ENCODE data around the gene CNTROB. TPM values are rescaled to one million over a fixed set of nuclear protein-coding genes. Genes with fewer than 3 reads are reported as not detected.
"Not testable (repeated sequence)": the region's sequence is repeated elsewhere in the genome, so short reads cannot be mapped to it uniquely, and the experiment has no call there.

The CNTROB gene
- total RNA-seq, 8 experiments from 2014 or later: 19.3 to 40.7 (median 31.7) TPM

GRCh38 chr17:7935859-7936258, 3.9 kb downstream of the CNTROB start:
- Histone ChIP-seq H3K4me1 (replicated peaks in 1 of 2) (peaks cover 15 to 19% of the 10 kb centered on the region in 2 donors), H3K27ac (no peak overlapping the region), H3K4me3 (no peak overlapping the region)
- in situ Hi-C loops (cut with MboI; ENCODE audit: low pct_unique_long_range_greater_than_20kb in 2 of 9, low sequenced_read_pairs in 9 of 9, unreplicated experiment in 9 of 9): no loop called here
- ATAC-seq (replicated peaks in 6 of 8): no peak

GRCh38 chr17:7940034-7940433, 8.0 kb downstream of the CNTROB start:
- no peaks in the 10 kb centered on the region for H3K4me1 ChIP-seq (replicated peaks in 1 of 2)
- in situ Hi-C loops (cut with MboI; ENCODE audit: low pct_unique_long_range_greater_than_20kb in 2 of 9, low sequenced_read_pairs in 9 of 9, unreplicated experiment in 9 of 9): no loop called here
- H3K4me3 ChIP-seq: no peak overlapping the region
- ATAC-seq (replicated peaks in 6 of 8): no peak
- no peak overlapping the region for H3K27ac ChIP-seq
- WGBS, 10 experiments: 80 to 100% (median 100%) methylated on average over 1 to 3 of the region's 4 CpGs; no CpG with 5 or more reads in 3 of the 10 experiments

GRCh38 chr17:7940743-7941142, 8.7 kb downstream of the CNTROB start:
- ATAC-seq (replicated peaks in 6 of 8): no peak

GRCh38 chr17:7943291-7943690, 11.3 kb downstream of the CNTROB start:
- no peak for ATAC-seq (replicated peaks in 6 of 8)
- WGBS, 10 experiments: 50 to 100% (median 98%) methylated on average over 1 to 8 of the region's 13 CpGs; no CpG with 5 or more reads in 5 of the 10 experiments
- Histone ChIP-seq H3K4me1 (replicated peaks in 1 of 2) (no peaks in the 10 kb centered on the region), H3K4me3 (no peak overlapping the region), H3K27ac (no peak overlapping the region)
- in situ Hi-C loops (cut with MboI; ENCODE audit: low pct_unique_long_range_greater_than_20kb in 2 of 9, low sequenced_read_pairs in 9 of 9, unreplicated experiment in 9 of 9): no loop called here

More at GRCh38 chr17:7940743-7941142, 8.7 kb downstream of the CNTROB start:
- in situ Hi-C loops (cut with MboI; ENCODE audit: low pct_unique_long_range_greater_than_20kb in 2 of 9, low sequenced_read_pairs in 9 of 9, unreplicated experiment in 9 of 9): no loop called here
- WGBS, 10 experiments: 84 to 100% (median 97%) methylated on average over 1 to 6 of the region's 6 CpGs
- Histone ChIP-seq H3K4me3 (no peak overlapping the region), H3K27ac (no peak overlapping the region), H3K4me1 (replicated peaks in 1 of 2) (no peaks in the 10 kb centered on the region)

GRCh38 chr17:7944326-7944725, 12.3 kb downstream of the CNTROB start:
- H3K4me3 ChIP-seq: no peak overlapping the region
- no peak overlapping the region for H3K27ac ChIP-seq
- H3K4me1 ChIP-seq (replicated peaks in 1 of 2): no peaks in the 10 kb centered on the region
- in situ Hi-C loops (cut with MboI; ENCODE audit: low pct_unique_long_range_greater_than_20kb in 2 of 9, low sequenced_read_pairs in 9 of 9, unreplicated experiment in 9 of 9): no loop called here
- WGBS, 10 experiments: 89 to 100% (median 100%) methylated on average over 1 to 8 of the region's 9 CpGs; no CpG with 5 or more reads in 3 of the 10 experiments
- no peak for ATAC-seq (replicated peaks in 6 of 8)

- H3K27ac ChIP-seq: no peak overlapping the region
- in situ Hi-C loops (cut with MboI; ENCODE audit: low pct_unique_long_range_greater_than_20kb in 2 of 9, low sequenced_read_pairs in 9 of 9, unreplicated experiment in 9 of 9): no loop called here
- ATAC-seq (replicated peaks in 6 of 8): no peak
- no peaks in the 10 kb centered on the region for H3K4me1 ChIP-seq (replicated peaks in 1 of 2)
- WGBS, 10 experiments: 60 to 100% (median 95%) methylated on average over 1 to 5 of the region's 7 CpGs; no CpG with 5 or more reads in 5 of the 10 experiments
- H3K4me3 ChIP-seq: no peak overlapping the region
These were observed 13.6 kb downstream of the CNTROB start for GRCh38 chr17:7945651-7946050.

GRCh38 chr17:7946441-7946840, 14.4 kb downstream of the CNTROB start:
- no peak overlapping the region for H3K4me3 ChIP-seq
- no peak overlapping the region for H3K27ac ChIP-seq
- in situ Hi-C loops (cut with MboI; ENCODE audit: low pct_unique_long_range_greater_than_20kb in 2 of 9, low sequenced_read_pairs in 9 of 9, unreplicated experiment in 9 of 9): no loop called here
- H3K4me1 ChIP-seq (replicated peaks in 1 of 2): no peaks in the 10 kb centered on the region
- WGBS, 10 experiments: 60 to 100% (median 94%) methylated on average over 1 to 5 of the region's 5 CpGs; no CpG with 5 or more reads in 4 of the 10 experiments
- ATAC-seq (replicated peaks in 6 of 8): no peak

GRCh38 chr17:7947651-7948050, 15.6 kb downstream of the CNTROB start:
- H3K27ac ChIP-seq: no peak overlapping the region
- H3K4me1 ChIP-seq (replicated peaks in 1 of 2): no peaks in the 10 kb centered on the region
- no peak overlapping the region for H3K4me3 ChIP-seq
- WGBS, 10 experiments: 39 to 100% (median 88%) methylated on average over 2 to 5 of the region's 5 CpGs; no CpG with 5 or more reads in 1 of the 10 experiments
- no peak for ATAC-seq (replicated peaks in 6 of 8)
- in situ Hi-C loops (cut with MboI; ENCODE audit: low pct_unique_long_range_greater_than_20kb in 2 of 9, low sequenced_read_pairs in 9 of 9, unreplicated experiment in 9 of 9): no loop called here

- ATAC-seq (replicated peaks in 6 of 8): no peak
- in situ Hi-C loops (cut with MboI; ENCODE audit: low pct_unique_long_range_greater_than_20kb in 2 of 9, low sequenced_read_pairs in 9 of 9, unreplicated experiment in 9 of 9): no loop called here
- 33 to 100% (median 71%) methylated on average over 1 to 3 of the region's 3 CpGs; no CpG with 5 or more reads in 1 of the 10 experiments for WGBS, 10 experiments
- Histone ChIP-seq H3K4me1 (replicated peaks in 1 of 2) (no peaks in the 10 kb centered on the region), H3K4me3 (no peak overlapping the region), H3K27ac (no peak overlapping the region)
These were observed 18.6 kb downstream of the CNTROB start for GRCh38 chr17:7950578-7950977.

- H3K27ac ChIP-seq: no peak overlapping the region
- H3K4me1 ChIP-seq (replicated peaks in 1 of 2): no peaks in the 10 kb centered on the region
- 11 to 92% (median 64%) methylated on average over 1 to 5 of the region's 5 CpGs; no CpG with 5 or more reads in 2 of the 10 experiments for WGBS, 10 experiments
- ATAC-seq (replicated peaks in 6 of 8): no peak
- H3K4me3 ChIP-seq: no peak overlapping the region
- in situ Hi-C loops (cut with MboI; ENCODE audit: low pct_unique_long_range_greater_than_20kb in 2 of 9, low sequenced_read_pairs in 9 of 9, unreplicated experiment in 9 of 9): no loop called here
These were observed 19.3 kb downstream of the CNTROB start for GRCh38 chr17:7951143-7951792.

GRCh38 chr17:7953266-7953665, 21.3 kb downstream of the CNTROB start:
- 80 to 95% (median 87%) methylated on average over 3 to 9 of the region's 13 CpGs; no CpG with 5 or more reads in 2 of the 10 experiments for WGBS, 10 experiments
- H3K4me3 ChIP-seq; H3K4me1 ChIP-seq (replicated peaks in 1 of 2); in situ Hi-C loops (cut with MboI; ENCODE audit: low pct_unique_long_range_greater_than_20kb in 2 of 9, low sequenced_read_pairs in 9 of 9, unreplicated experiment in 9 of 9); ATAC-seq (replicated peaks in 6 of 8); H3K27ac ChIP-seq: not testable (repeated sequence)

- in situ Hi-C loops (cut with MboI; ENCODE audit: low pct_unique_long_range_greater_than_20kb in 2 of 9, low sequenced_read_pairs in 9 of 9, unreplicated experiment in 9 of 9): no loop called here
These were observed 23.6 kb downstream of the CNTROB start for GRCh38 chr17:7955414-7956227.

GRCh38 chr17:7956228-7956965, 24.4 kb downstream of the CNTROB start:
- Histone ChIP-seq H3K4me1 (replicated peaks in 1 of 2) (no peaks in the 10 kb centered on the region), H3K27ac (no peak overlapping the region), H3K4me3 (no peak overlapping the region)
- WGBS, 10 experiments: 0 to 93% (median 82%) methylated on average over 1 to 10 of the region's 11 CpGs
- in situ Hi-C loops (cut with MboI; ENCODE audit: low pct_unique_long_range_greater_than_20kb in 2 of 9, low sequenced_read_pairs in 9 of 9, unreplicated experiment in 9 of 9): no loop called here
- ATAC-seq (replicated peaks in 6 of 8): peak in 1 of 8 experiments; percentile 44

More at GRCh38 chr17:7955414-7956227, 23.6 kb downstream of the CNTROB start:
- WGBS, 10 experiments: 40 to 100% (median 73%) methylated on average over 1 to 11 of the region's 13 CpGs; no CpG with 5 or more reads in 1 of the 10 experiments
- peak in 3 of 8 experiments; percentile 67 to 84 (median 68) for ATAC-seq (replicated peaks in 6 of 8)
- Histone ChIP-seq H3K4me3 (no peak overlapping the region), H3K27ac (no peak overlapping the region), H3K4me1 (replicated peaks in 1 of 2) (no peaks in the 10 kb centered on the region)
